K562 (cell line): ENCODE data around the gene CRYBA4. TPM values are rescaled to one million over a fixed set of nuclear protein-coding genes. Genes with fewer than 3 reads are reported as not detected.

Source experiments
- BDP1 ChIP-seq: IDR thresholded peaks from 3 replicates; pipeline ENCODE4 v1.6.1; 2011; ENCODE audit not compliant: insufficient read length, insufficient read depth
- BRD9 ChIP-seq: fragments of 450-650 bp; IDR thresholded peaks from 2 replicates; pipeline ENCODE4 v1.6.1; 2018; ENCODE audit warnings: low read depth; ENCODE audit not compliant: partially characterized antibody
- CC2D1A ChIP-seq: fragments of 450-650 bp; IDR thresholded peaks from 2 replicates; pipeline ENCODE4 v1.6.1; 2017; ENCODE audit warnings: mild to moderate bottlenecking
- CCNT2 ChIP-seq: IDR thresholded peaks from 2 replicates; pipeline ENCODE4 v1.6.1; 2011; ENCODE audit warnings: borderline replicate concordance, low read depth, mild to moderate bottlenecking, moderate library complexity, mixed read lengths, low read length; ENCODE audit not compliant: insufficient read length; ENCODE audit errors: extremely low read depth
- CGGBP1 ChIP-seq: fragments of 250-450 bp; sonication (Bioruptor Pico); IDR thresholded peaks from 2 replicates; pipeline ENCODE4 v1.9.0; 2021; ENCODE audit warnings: mild to moderate bottlenecking
- FIP1L1 ChIP-seq: fragments of 200-400 bp; formaldehyde crosslinking; IDR thresholded peaks from 2 replicates; pipeline ENCODE4 v1.6.1; 2018; ENCODE audit warnings: mild to moderate bottlenecking, low read depth, low read length; ENCODE audit not compliant: poor library complexity, severe bottlenecking
- FOXM1 ChIP-seq, 2 experiments: fragments of 450-650 bp in 1 of 2; sonication (generic) in 1 of 2; formaldehyde crosslinking in 1 of 2; IDR thresholded peaks; 2 replicates each; pipeline versions ENCODE4 v1.6.1 to v1.9.0; 2017 to 2022; ENCODE audit warnings: low read depth in 2 of 2, mild to moderate bottlenecking in 2 of 2, missing genetic modification reagents in 1 of 2, moderate library complexity in 1 of 2
- HOMEZ ChIP-seq: fragments of 250-450 bp; sonication (Bioruptor Pico); IDR thresholded peaks from 2 replicates; pipeline ENCODE4 v1.4.0; 2020; ENCODE audit warnings: mild to moderate bottlenecking, moderate library complexity
- MCM5 ChIP-seq: fragments of 450-650 bp; IDR thresholded peaks from 2 replicates; pipeline ENCODE4 v1.6.1; 2016; ENCODE audit warnings: low read depth
- MTA3 ChIP-seq: fragments of 450-650 bp; formaldehyde crosslinking; IDR thresholded peaks from 2 replicates; pipeline ENCODE4 v1.6.1; 2017; ENCODE audit warnings: mild to moderate bottlenecking, borderline replicate concordance
- RAD21 ChIP-seq, 2 experiments: fragments of 250-450 bp in 1 of 2; fragments of 450-650 bp in 1 of 2; sonication (Bioruptor Pico) in 1 of 2; formaldehyde crosslinking in 1 of 2; IDR thresholded peaks in 1 of 2; conservative IDR thresholded peaks in 1 of 2; 2 replicates each; pipeline versions ENCODE4 v1.4.0 to v1.8.0; 2020 to 2022; ENCODE audit warnings: mild to moderate bottlenecking in 2 of 2, moderate library complexity in 1 of 2
- RBM25 ChIP-seq: fragments of 200-400 bp; formaldehyde crosslinking; IDR thresholded peaks from 2 replicates; pipeline ENCODE4 v1.6.1; 2018; ENCODE audit warnings: low read length, low read depth, moderate library complexity; ENCODE audit not compliant: severe bottlenecking
- SPI1 ChIP-seq: IDR thresholded peaks from 2 replicates; pipeline ENCODE4 v1.6.1; 2011; ENCODE audit warnings: low read depth, low read length, control low read depth, borderline replicate concordance
- ZC3H8 ChIP-seq: fragments of 450-650 bp; IDR thresholded peaks from 2 replicates; pipeline ENCODE4 v1.6.1; 2017
- ZNF23 ChIP-seq: fragments of 250-450 bp; sonication (Bioruptor Pico); IDR thresholded peaks from 2 replicates; pipeline ENCODE4 v1.4.0; 2020; ENCODE audit warnings: mild to moderate bottlenecking
- ZNF57 ChIP-seq: fragments of 450-650 bp; formaldehyde crosslinking; IDR thresholded peaks from 2 replicates; pipeline ENCODE4 v1.4.0; 2020; ENCODE audit warnings: mild to moderate bottlenecking, moderate library complexity
- ZNF655 ChIP-seq: fragments of 250-450 bp; sonication (Bioruptor Pico); IDR thresholded peaks from 2 replicates; pipeline ENCODE4 v1.5.0; 2021
- ZNF695 ChIP-seq: fragments of 450-650 bp; formaldehyde crosslinking; IDR thresholded peaks from 2 replicates; pipeline ENCODE4 v1.4.0; 2020; ENCODE audit warnings: mild to moderate bottlenecking, moderate library complexity
- ZNF696 ChIP-seq: fragments of 250-450 bp; sonication (Bioruptor Pico); conservative IDR thresholded peaks from 2 replicates; pipeline ENCODE4 v1.4.0; 2020; ENCODE audit warnings: mild to moderate bottlenecking, moderate library complexity
- ZNF778 ChIP-seq: fragments of 450-650 bp; formaldehyde crosslinking; IDR thresholded peaks from 2 replicates; pipeline ENCODE4 v1.4.0; 2020; ENCODE audit warnings: mild to moderate bottlenecking, moderate library complexity
- polyA plus RNA-seq, 8 experiments: library from polyadenylated mRNA; depleted of rRNA in 4 of 8; stranded (reverse) in 5 of 8; unstranded in 3 of 8; fragments of >200 nt; fragmentation: Nextera tagmentation in 2 of 8; fragmentation: Illumina TruSeq in 1 of 8; extraction: Ambion mirVana in 2 of 8; extraction: Trizol in 1 of 8; gene quantifications; 2 replicates each; pipeline versions ENCODE4 v1.2.1 to v1.2.3, GENCODE V29; 2011 to 2014; ENCODE audit warnings: inconsistent platforms in 1 of 8, missing spikeins in 1 of 8
- total RNA-seq, 7 experiments: library from RNA; depleted of rRNA in 6 of 7; stranded (reverse); fragments of >200 nt in 6 of 7; fragmentation: Illumina TruSeq in 2 of 7; extraction: Trizol in 2 of 7; gene quantifications; 2 replicates each; pipeline versions ENCODE4 v1.2.1 to v1.2.3, GENCODE V29; 2011 to 2021; ENCODE audit warnings: low replicate concordance in 1 of 7
- TF ChIP-seq, protein P1 (sequence below), 2 experiments: fragments of 450-650 bp; IDR thresholded peaks; 2 replicates each; pipeline ENCODE4 v1.6.1; 2016
- TF ChIP-seq, protein P2 (sequence below): fragments of 250-450 bp; sonication (Bioruptor Pico); IDR thresholded peaks from 2 replicates; pipeline ENCODE4 v1.8.0; 2021; ENCODE audit warnings: borderline replicate concordance, mild to moderate bottlenecking, moderate library complexity; ENCODE audit not compliant: poor library complexity, severe bottlenecking

Gene CRYBA4
- total and polyA plus RNA-seq, 9 of the 15 experiments (the other 6 are each of a cell fraction or from before 2014, with no cell fraction given) = 0.59 to 3.3 (median 1.6) TPM

GRCh38 chr22:26617271-26618199 lies 4.2 kb upstream of the CRYBA4 start, which contains the start of gene CRYBB1 (continued):
- TF ChIP-seq MCM5 (no peak), ZNF778 (no peak), FOXM1 (IDR thresholded peaks at IDR 0.05; ENCODE audit: low read depth) (no peak), FOXM1 (CRISPR knock-in tag; IDR thresholded peaks at IDR 0.05; ENCODE audit: low read depth) (no peak), ZNF696 (CRISPR knock-in tag) (no peak), ZC3H8 (0 out of 2 replicates have a peak, but pooled peaks have one; percentile 72), RAD21 (CRISPR knock-in tag; conservative IDR thresholded peaks at IDR 0.05 in 1 of 2, IDR thresholded peaks at IDR 0.05 in 1 of 2) (no peak), BDP1 (no peak), ZNF57 (CRISPR knock-in tag) (no peak), HOMEZ (CRISPR knock-in tag) (no peak), ZNF23 (no peak), CC2D1A (peak; percentile 37; the same call in 1 of the 2 replicates), ZNF655 (no peak), CGGBP1 (CRISPR knock-in tag) (no peak), MTA3 (no peak), RBM25 (no peak), BRD9 (peak; percentile 75), ZNF695 (CRISPR knock-in tag) (no peak), CCNT2 (no peak), SPI1 (peak; percentile 73; the same call in 1 of the 2 replicates), FIP1L1 (no peak)
- TF ChIP-seq, protein P1, sequence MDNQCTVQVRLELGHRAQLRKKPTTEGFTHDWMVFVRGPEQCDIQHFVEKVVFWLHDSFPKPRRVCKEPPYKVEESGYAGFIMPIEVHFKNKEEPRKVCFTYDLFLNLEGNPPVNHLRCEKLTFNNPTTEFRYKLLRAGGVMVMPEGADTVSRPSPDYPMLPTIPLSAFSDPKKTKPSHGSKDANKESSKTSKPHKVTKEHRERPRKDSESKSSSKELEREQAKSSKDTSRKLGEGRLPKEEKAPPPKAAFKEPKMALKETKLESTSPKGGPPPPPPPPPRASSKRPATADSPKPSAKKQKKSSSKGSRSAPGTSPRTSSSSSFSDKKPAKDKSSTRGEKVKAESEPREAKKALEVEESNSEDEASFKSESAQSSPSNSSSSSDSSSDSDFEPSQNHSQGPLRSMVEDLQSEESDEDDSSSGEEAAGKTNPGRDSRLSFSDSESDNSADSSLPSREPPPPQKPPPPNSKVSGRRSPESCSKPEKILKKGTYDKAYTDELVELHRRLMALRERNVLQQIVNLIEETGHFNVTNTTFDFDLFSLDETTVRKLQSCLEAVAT (IDR thresholded peaks at IDR 0.05) = peak; percentile 65 to 77; a peak in 2 of 4 replicates
- TF ChIP-seq, protein P2, sequence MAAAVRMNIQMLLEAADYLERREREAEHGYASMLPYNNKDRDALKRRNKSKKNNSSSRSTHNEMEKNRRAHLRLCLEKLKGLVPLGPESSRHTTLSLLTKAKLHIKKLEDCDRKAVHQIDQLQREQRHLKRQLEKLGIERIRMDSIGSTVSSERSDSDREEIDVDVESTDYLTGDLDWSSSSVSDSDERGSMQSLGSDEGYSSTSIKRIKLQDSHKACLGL (CRISPR knock-in tag) = no peak
